ENCODE results near the gene QDPR.
A peak's percentile ranks its signal among the peaks of the same experiment; 100 is the strongest.

Gene QDPR

GRCh38 chr4:17523662-17524061 lies 11.8 kb upstream of the QDPR start:
- H3K4me2 ChIP-seq (ENCODE audit: low read length) = no peak overlapping the region
- H3K4me1 ChIP-seq (ENCODE audit: control insufficient read depth, insufficient read depth, low read length) = no peaks in the 10 kb centered on the region
- no peak overlapping the region for H3K9ac ChIP-seq (ENCODE audit: low read depth, low read length)
- no peak overlapping the region for H3K4me3 ChIP-seq (ENCODE audit: low read length)
- H3K36me3 ChIP-seq (ENCODE audit: insufficient read depth, low read length) = no peaks in the 10 kb centered on the region
- H3K27me3 ChIP-seq (ENCODE audit: control insufficient read depth, insufficient read depth, low read length) = peaks cover 38% of the 10 kb centered on the region
- H3K9me3 ChIP-seq (replicated peaks; ENCODE audit: low read length) = no peaks in the 10 kb centered on the region

GRCh38 chr4:17521595-17521994 lies 9.7 kb upstream of the QDPR start:
- no peaks in the 10 kb centered on the region for H3K4me1 ChIP-seq (ENCODE audit: control insufficient read depth, insufficient read depth, low read length)
- H3K36me3 ChIP-seq (ENCODE audit: insufficient read depth, low read length) = no peaks in the 10 kb centered on the region
- no peak overlapping the region for H3K4me3 ChIP-seq (ENCODE audit: low read length)
- H3K4me2 ChIP-seq (ENCODE audit: low read length) = no peak overlapping the region
- H3K9ac ChIP-seq (ENCODE audit: low read depth, low read length) = no peak overlapping the region
- H3K27me3 ChIP-seq (ENCODE audit: control insufficient read depth, insufficient read depth, low read length) = peaks cover 45% of the 10 kb centered on the region
- H3K9me3 ChIP-seq (replicated peaks; ENCODE audit: low read length) = no peaks in the 10 kb centered on the region

GRCh38 chr4:17517664-17518063 lies 5.8 kb upstream of the QDPR start:
- Histone ChIP-seq H3K36me3 (ENCODE audit: insufficient read depth, low read length) (no peaks in the 10 kb centered on the region), H3K4me2 (ENCODE audit: low read length) (no peak overlapping the region), H3K27me3 (ENCODE audit: control insufficient read depth, insufficient read depth, low read length) (peaks cover 51% of the 10 kb centered on the region), H3K9ac (ENCODE audit: low read depth, low read length) (no peak overlapping the region), H3K4me1 (ENCODE audit: control insufficient read depth, insufficient read depth, low read length) (no peaks in the 10 kb centered on the region), H3K9me3 (replicated peaks; ENCODE audit: low read length) (no peaks in the 10 kb centered on the region), H3K4me3 (ENCODE audit: low read length) (no peak overlapping the region)

GRCh38 chr4:17516980-17517379 lies 5.1 kb upstream of the QDPR start:
- Histone ChIP-seq H3K4me1 (ENCODE audit: control insufficient read depth, insufficient read depth, low read length) (peaks cover 3% of the 10 kb centered on the region), H3K9me3 (replicated peaks; ENCODE audit: low read length) (no peaks in the 10 kb centered on the region), H3K36me3 (ENCODE audit: insufficient read depth, low read length) (no peaks in the 10 kb centered on the region), H3K4me2 (ENCODE audit: low read length) (no peak overlapping the region), H3K4me3 (ENCODE audit: low read length) (no peak overlapping the region), H3K27me3 (ENCODE audit: control insufficient read depth, insufficient read depth, low read length) (peaks cover 51% of the 10 kb centered on the region), H3K9ac (ENCODE audit: low read depth, low read length) (no peak overlapping the region)

GRCh38 chr4:17515445-17516407 lies 3.8 kb upstream of the QDPR start:
- Histone ChIP-seq H3K36me3 (ENCODE audit: insufficient read depth, low read length) (no peaks in the 10 kb centered on the region), H3K4me3 (ENCODE audit: low read length) (no peak overlapping the region), H3K9ac (ENCODE audit: low read depth, low read length) (no peak overlapping the region), H3K4me1 (ENCODE audit: control insufficient read depth, insufficient read depth, low read length) (peaks cover 3% of the 10 kb centered on the region), H3K9me3 (replicated peaks; ENCODE audit: low read length) (no peaks in the 10 kb centered on the region), H3K4me2 (ENCODE audit: low read length) (no peak overlapping the region), H3K27me3 (ENCODE audit: control insufficient read depth, insufficient read depth, low read length) (peaks cover 43% of the 10 kb centered on the region)

- no peaks in the 10 kb centered on the region for H3K9me3 ChIP-seq (replicated peaks; ENCODE audit: low read length)
These were observed 3.0 kb upstream of the QDPR start, which contains the start of gene CLRN2 for GRCh38 chr4:17514865-17515264. TSS of gene CLRN2 (plus strand) at chr4:17515165. CDS start at chr4:17515267, 102 bp downstream.

GRCh38 chr4:17512973-17513665 lies 1.2 kb upstream of the QDPR start:
- peaks cover 33% of the 10 kb centered on the region for H3K27me3 ChIP-seq (ENCODE audit: control insufficient read depth, insufficient read depth, low read length)
- peaks cover 3% of the 10 kb centered on the region for H3K4me1 ChIP-seq (ENCODE audit: control insufficient read depth, insufficient read depth, low read length)
- H3K9ac ChIP-seq (ENCODE audit: low read depth, low read length) = no peak overlapping the region
- no peaks in the 10 kb centered on the region for H3K9me3 ChIP-seq (replicated peaks; ENCODE audit: low read length)
- no peak overlapping the region for H3K4me2 ChIP-seq (ENCODE audit: low read length)
- no peak overlapping the region for H3K4me3 ChIP-seq (ENCODE audit: low read length)
- no peaks in the 10 kb centered on the region for H3K36me3 ChIP-seq (ENCODE audit: insufficient read depth, low read length)

More at GRCh38 chr4:17514865-17515264, 3.0 kb upstream of the QDPR start, which contains the start of gene CLRN2:
- Histone ChIP-seq H3K4me2 (ENCODE audit: low read length) (no peak within 1 kb of the TSS), H3K27me3 (ENCODE audit: control insufficient read depth, insufficient read depth, low read length) (peaks cover 43% of the 10 kb centered on the region), H3K4me3 (ENCODE audit: low read length) (no peak within 1 kb of the TSS), H3K9ac (ENCODE audit: low read depth, low read length) (no peak within 1 kb of the TSS), H3K4me1 (ENCODE audit: control insufficient read depth, insufficient read depth, low read length) (peaks cover 3% of the 10 kb centered on the region), H3K36me3 (ENCODE audit: insufficient read depth, low read length) (no peaks in the 10 kb centered on the region)

- Histone ChIP-seq H3K9ac (ENCODE audit: low read depth, low read length) (peak overlapping the region; percentile 79), H3K27me3 (ENCODE audit: control insufficient read depth, insufficient read depth, low read length) (peaks cover 17% of the 10 kb centered on the region), H3K4me2 (ENCODE audit: low read length) (peak overlapping the region; percentile 98), H3K4me3 (ENCODE audit: low read length) (peak overlapping the region; percentile 93), H3K9me3 (replicated peaks; ENCODE audit: low read length) (no peaks in the 10 kb centered on the region), H3K4me1 (ENCODE audit: control insufficient read depth, insufficient read depth, low read length) (peaks cover 3% of the 10 kb centered on the region), H3K36me3 (ENCODE audit: insufficient read depth, low read length) (peaks cover 7% of the 10 kb centered on the region)
These were observed 361 bp downstream of the QDPR start for GRCh38 chr4:17511509-17511949.

GRCh38 chr4:17511051-17511450 lies 839 bp downstream of the QDPR start:
- peak overlapping the region; percentile 98 for H3K4me2 ChIP-seq (ENCODE audit: low read length)
- peaks cover 9% of the 10 kb centered on the region for H3K36me3 ChIP-seq (ENCODE audit: insufficient read depth, low read length)
- peak overlapping the region; percentile 79 for H3K9ac ChIP-seq (ENCODE audit: low read depth, low read length)
- H3K27me3 ChIP-seq (ENCODE audit: control insufficient read depth, insufficient read depth, low read length) = peaks cover 13% of the 10 kb centered on the region
- peak overlapping the region; percentile 93 for H3K4me3 ChIP-seq (ENCODE audit: low read length)
- H3K4me1 ChIP-seq (ENCODE audit: control insufficient read depth, insufficient read depth, low read length) = peaks cover 3% of the 10 kb centered on the region
- no peaks in the 10 kb centered on the region for H3K9me3 ChIP-seq (replicated peaks; ENCODE audit: low read length)

GRCh38 chr4:17510582-17510981 lies 1.3 kb downstream of the QDPR start:
- Histone ChIP-seq H3K4me2 (ENCODE audit: low read length) (peak overlapping the region; percentile 98), H3K9me3 (replicated peaks; ENCODE audit: low read length) (no peaks in the 10 kb centered on the region), H3K4me3 (ENCODE audit: low read length) (peak overlapping the region; percentile 93), H3K36me3 (ENCODE audit: insufficient read depth, low read length) (peaks cover 9% of the 10 kb centered on the region), H3K9ac (ENCODE audit: low read depth, low read length) (peak overlapping the region; percentile 79), H3K27me3 (ENCODE audit: control insufficient read depth, insufficient read depth, low read length) (peaks cover 9% of the 10 kb centered on the region), H3K4me1 (ENCODE audit: control insufficient read depth, insufficient read depth, low read length) (peaks cover 3% of the 10 kb centered on the region)

GRCh38 chr4:17504081-17504480 lies 7.8 kb downstream of the QDPR start:
- Histone ChIP-seq H3K36me3 (ENCODE audit: insufficient read depth, low read length) (peaks cover 38% of the 10 kb centered on the region), H3K4me1 (ENCODE audit: control insufficient read depth, insufficient read depth, low read length) (no peaks in the 10 kb centered on the region), H3K9me3 (replicated peaks; ENCODE audit: low read length) (no peaks in the 10 kb centered on the region), H3K4me2 (ENCODE audit: low read length) (no peak overlapping the region), H3K9ac (ENCODE audit: low read depth, low read length) (no peak overlapping the region), H3K4me3 (ENCODE audit: low read length) (no peak overlapping the region), H3K27me3 (ENCODE audit: control insufficient read depth, insufficient read depth, low read length) (no peaks in the 10 kb centered on the region)
